ENCODE measurements around the gene PKN2. TPM values are rescaled to one million over a fixed set of nuclear protein-coding genes. Genes with fewer than 3 reads are reported as not detected.

Gene PKN2
- polyA plus RNA-seq, 3 donors = 6.9 to 23.0 (median 8.7) TPM

DNA sequence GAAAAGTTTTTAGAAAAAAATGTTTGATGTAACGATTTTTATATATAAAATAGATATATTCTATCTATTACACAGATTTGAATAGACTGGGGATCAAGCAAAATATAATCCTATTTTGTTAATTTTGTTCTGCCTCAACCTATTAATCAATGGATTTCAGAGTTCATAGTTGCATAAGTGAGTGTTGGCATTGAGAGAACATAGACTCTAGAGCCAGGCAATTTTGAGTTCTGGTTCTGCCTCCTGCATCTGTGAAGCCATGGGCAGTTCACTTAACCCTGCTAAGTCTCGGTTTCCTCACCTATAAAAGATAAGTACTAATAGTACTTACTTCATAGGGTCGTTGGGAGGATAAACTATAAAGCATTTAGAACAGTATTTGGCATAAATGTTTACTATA lies 13.6 kb upstream of the PKN2 start:
- DNase-seq = no peak
- H3K4me1 Mint-ChIP-seq = no peaks in the 10 kb centered on the region

DNA sequence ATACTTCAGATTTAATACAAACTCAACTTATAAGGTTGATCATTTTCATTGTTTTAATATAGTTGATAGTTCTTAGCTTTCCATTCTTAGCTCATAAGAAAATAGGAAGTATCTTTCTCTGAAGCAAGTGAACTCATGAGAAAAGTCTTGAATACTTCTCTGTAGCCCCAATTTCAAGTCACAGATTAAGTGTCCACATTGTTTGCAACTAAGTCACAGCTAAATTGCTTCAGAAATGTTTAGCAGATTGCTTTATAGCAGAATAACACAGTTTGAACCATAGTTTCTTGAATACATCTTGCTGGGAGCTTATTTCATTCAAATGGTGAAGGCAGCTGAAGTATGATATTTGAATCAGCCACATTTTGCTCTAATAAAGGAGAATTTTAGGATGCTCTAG lies 10.6 kb upstream of the PKN2 start:
- no peak for DNase-seq
- TF ChIP-seq, protein P1, sequence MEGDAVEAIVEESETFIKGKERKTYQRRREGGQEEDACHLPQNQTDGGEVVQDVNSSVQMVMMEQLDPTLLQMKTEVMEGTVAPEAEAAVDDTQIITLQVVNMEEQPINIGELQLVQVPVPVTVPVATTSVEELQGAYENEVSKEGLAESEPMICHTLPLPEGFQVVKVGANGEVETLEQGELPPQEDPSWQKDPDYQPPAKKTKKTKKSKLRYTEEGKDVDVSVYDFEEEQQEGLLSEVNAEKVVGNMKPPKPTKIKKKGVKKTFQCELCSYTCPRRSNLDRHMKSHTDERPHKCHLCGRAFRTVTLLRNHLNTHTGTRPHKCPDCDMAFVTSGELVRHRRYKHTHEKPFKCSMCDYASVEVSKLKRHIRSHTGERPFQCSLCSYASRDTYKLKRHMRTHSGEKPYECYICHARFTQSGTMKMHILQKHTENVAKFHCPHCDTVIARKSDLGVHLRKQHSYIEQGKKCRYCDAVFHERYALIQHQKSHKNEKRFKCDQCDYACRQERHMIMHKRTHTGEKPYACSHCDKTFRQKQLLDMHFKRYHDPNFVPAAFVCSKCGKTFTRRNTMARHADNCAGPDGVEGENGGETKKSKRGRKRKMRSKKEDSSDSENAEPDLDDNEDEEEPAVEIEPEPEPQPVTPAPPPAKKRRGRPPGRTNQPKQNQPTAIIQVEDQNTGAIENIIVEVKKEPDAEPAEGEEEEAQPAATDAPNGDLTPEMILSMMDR (IDR thresholded peaks at IDR 0.05) = no peak
- H3K36me3 Mint-ChIP-seq = no peaks in the 10 kb centered on the region
- Histone ChIP-seq H3K9ac (ENCODE audit: insufficient read depth, low read length, poor library complexity, severe bottlenecking) (no peak overlapping the region), H3K27ac (ENCODE audit: low read depth in 1 of 2, low read length in 2 of 2) (no peak overlapping the region), H4K20me1 (ENCODE audit: insufficient read depth, low read length) (no peaks in the 10 kb centered on the region), H3K27me3 (ENCODE audit: control insufficient read depth in 2 of 2, insufficient read depth in 2 of 2, low read length in 2 of 2) (no peaks in the 10 kb centered on the region), H3K4me2 (replicated peaks; ENCODE audit: extremely low read depth, low read length, poor library complexity, severe bottlenecking) (no peak overlapping the region), H3K9me3 (replicated peaks in 1 of 2; ENCODE audit: control insufficient read depth in 1 of 2, insufficient read depth in 1 of 2, low read length in 2 of 2) (no peaks in the 10 kb centered on the region), H2AFZ (ENCODE audit: insufficient read depth, low read depth, low read length, poor library complexity, severe bottlenecking) (no peak overlapping the region), H3K79me2 (ENCODE audit: insufficient read depth, low read length) (no peaks in the 10 kb centered on the region), H3K36me3 (replicated peaks in 1 of 2; ENCODE audit: control insufficient read depth in 1 of 2, insufficient read depth in 2 of 2, low read length in 2 of 2) (no peaks in the 10 kb centered on the region), H3K4me3 (replicated peaks in 1 of 3; ENCODE audit: low read depth in 2 of 3, low read length in 3 of 3) (no peak overlapping the region), H3K4me1 (ENCODE audit: control insufficient read depth in 1 of 2, insufficient read depth in 2 of 2, low read length in 2 of 2) (no peaks in the 10 kb centered on the region)
- no peak overlapping the region for H3K4me3 Mint-ChIP-seq
- H3K9me3 Mint-ChIP-seq = no peaks in the 10 kb centered on the region
- no peak overlapping the region for H3K27ac Mint-ChIP-seq
- no peaks in the 10 kb centered on the region for H3K4me1 Mint-ChIP-seq
- intact Hi-C loops (cut with micrococcal nuclease) = no loop called here
- peaks cover 0 to 3% (median 2%) of the 10 kb centered on the region in 3 donors for H3K27me3 Mint-ChIP-seq (ENCODE audit: low read depth in 3 of 3)

More for the DNA sequence above, 13.6 kb upstream of the PKN2 start:
- Mint-ChIP-seq H3K36me3 (no peaks in the 10 kb centered on the region), H3K27ac (no peak overlapping the region), H3K4me3 (no peak overlapping the region), H3K27me3 (ENCODE audit: low read depth in 3 of 3) (peaks cover 0 to 3% (median 1%) of the 10 kb centered on the region in 3 donors), H3K9me3 (peaks cover 0 to 3% (median 0%) of the 10 kb centered on the region in 7 donors)
- H3K27ac ChIP-seq (ENCODE audit: low read depth in 1 of 2, low read length in 2 of 2) = no peak overlapping the region
- no peaks in the 10 kb centered on the region for H3K79me2 ChIP-seq (ENCODE audit: insufficient read depth, low read length)
- no peak overlapping the region for H3K4me2 ChIP-seq (replicated peaks; ENCODE audit: extremely low read depth, low read length, poor library complexity, severe bottlenecking)
- H3K4me1 ChIP-seq (ENCODE audit: control insufficient read depth in 1 of 2, insufficient read depth in 2 of 2, low read length in 2 of 2) = no peaks in the 10 kb centered on the region
- H4K20me1 ChIP-seq (ENCODE audit: insufficient read depth, low read length) = no peaks in the 10 kb centered on the region
- H2AFZ ChIP-seq (ENCODE audit: insufficient read depth, low read depth, low read length, poor library complexity, severe bottlenecking) = no peak overlapping the region
- H3K9me3 ChIP-seq (replicated peaks in 1 of 2; ENCODE audit: control insufficient read depth in 1 of 2, insufficient read depth in 1 of 2, low read length in 2 of 2) = no peaks in the 10 kb centered on the region
- H3K4me3 ChIP-seq (replicated peaks in 1 of 3; ENCODE audit: low read depth in 2 of 3, low read length in 3 of 3) = no peak overlapping the region
- H3K9ac ChIP-seq (ENCODE audit: insufficient read depth, low read length, poor library complexity, severe bottlenecking) = no peak overlapping the region
- no peaks in the 10 kb centered on the region for H3K36me3 ChIP-seq (replicated peaks in 1 of 2; ENCODE audit: control insufficient read depth in 1 of 2, insufficient read depth in 2 of 2, low read length in 2 of 2)
- WGBS (ENCODE audit: insufficient coverage) = no CpG with 5 or more reads among the region's 3 CpGs
- TF ChIP-seq, protein P1 (IDR thresholded peaks at IDR 0.05) = no peak
- no peaks in the 10 kb centered on the region for H3K27me3 ChIP-seq (ENCODE audit: control insufficient read depth in 2 of 2, insufficient read depth in 2 of 2, low read length in 2 of 2)
- intact Hi-C loops (cut with micrococcal nuclease) = no loop called here

All from CD14-positive monocyte (primary cell).